NCI-H2227 (cell line): ENCODE results near the gene TRIO.
"Not testable (repeated sequence)": the region's sequence is repeated elsewhere in the genome, so short reads cannot be mapped to it uniquely, and the experiment has no call there.

Source experiments
- DNase-seq: peaks from one replicate; lab custom pipeline; 2025; ENCODE audit not compliant: unreplicated experiment; lab: John Stamatoyannopoulos, UW

TRIO gene

DNA sequence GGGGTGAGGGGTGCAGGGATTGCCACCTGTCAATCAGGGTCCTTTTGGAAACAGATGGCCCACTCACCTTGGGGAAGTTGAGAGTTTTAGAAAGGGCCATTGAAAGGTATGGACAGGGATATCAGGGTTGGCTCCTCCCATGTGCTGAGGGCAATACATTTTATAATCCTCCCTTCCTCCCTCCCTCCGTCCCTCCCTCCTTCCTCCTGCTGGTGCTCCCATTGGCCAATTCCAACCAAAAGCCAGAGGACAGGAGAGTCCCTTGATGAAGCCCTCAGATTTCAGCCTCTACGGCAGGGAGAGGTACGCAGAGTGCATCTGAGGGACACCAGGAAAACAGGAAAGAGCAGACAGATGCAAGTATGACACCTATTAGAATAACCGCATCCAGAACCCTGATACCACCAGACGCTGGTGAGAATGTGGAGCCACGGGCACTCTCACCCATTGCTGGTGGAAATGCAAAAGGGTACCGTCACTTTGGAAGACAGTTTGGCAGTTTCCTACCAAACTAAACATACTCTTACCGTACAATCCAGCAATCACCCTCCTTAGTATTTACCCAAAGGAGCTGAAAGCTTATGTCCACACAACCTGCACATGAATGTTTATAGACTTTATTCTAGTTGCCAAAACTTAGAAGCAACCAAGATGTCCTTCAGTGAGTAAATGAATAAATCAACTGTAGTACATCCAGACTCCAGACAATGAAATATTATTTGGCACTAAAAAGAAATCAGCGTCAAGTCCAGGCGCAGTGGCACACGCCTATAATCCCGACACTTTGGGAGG lies 380.3 kb downstream of the TRIO start:
- no peak for DNase-seq

- DNase-seq: no peak
These were observed 382.3 kb downstream of the TRIO start for GRCh38 chr5:14525397-14525796.

- DNase-seq: no peak
These were observed 383.4 kb downstream of the TRIO start for GRCh38 chr5:14526493-14526892.

- no peak for DNase-seq
These were observed 385.0 kb downstream of the TRIO start for GRCh38 chr5:14528115-14528514.

DNA sequence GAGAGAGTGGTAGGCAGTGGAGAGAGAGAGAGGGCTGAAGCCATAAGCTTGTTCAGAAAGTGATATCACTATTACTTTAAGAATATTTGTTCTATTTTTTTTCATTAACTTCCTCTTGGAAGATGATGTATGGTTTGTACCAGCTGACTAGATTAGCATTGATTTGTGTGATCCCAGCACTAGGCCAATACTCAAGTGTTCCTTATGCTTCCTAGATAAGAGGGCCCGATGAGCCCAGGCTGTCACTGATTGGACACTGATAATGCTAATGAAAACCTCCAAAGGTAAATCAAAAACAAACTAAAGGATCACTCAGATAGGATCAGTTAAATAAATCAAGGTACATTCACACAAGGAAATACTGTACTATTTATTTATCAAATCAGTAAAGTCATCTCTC lies 385.8 kb downstream of the TRIO start:
- no peak for DNase-seq

GRCh38 chr5:14531668-14532067 lies 388.5 kb downstream of the TRIO start:
- peak; percentile 5 for DNase-seq

- no peak for DNase-seq
These were observed 389.0 kb downstream of the TRIO start for GRCh38 chr5:14532180-14532579.

DNA sequence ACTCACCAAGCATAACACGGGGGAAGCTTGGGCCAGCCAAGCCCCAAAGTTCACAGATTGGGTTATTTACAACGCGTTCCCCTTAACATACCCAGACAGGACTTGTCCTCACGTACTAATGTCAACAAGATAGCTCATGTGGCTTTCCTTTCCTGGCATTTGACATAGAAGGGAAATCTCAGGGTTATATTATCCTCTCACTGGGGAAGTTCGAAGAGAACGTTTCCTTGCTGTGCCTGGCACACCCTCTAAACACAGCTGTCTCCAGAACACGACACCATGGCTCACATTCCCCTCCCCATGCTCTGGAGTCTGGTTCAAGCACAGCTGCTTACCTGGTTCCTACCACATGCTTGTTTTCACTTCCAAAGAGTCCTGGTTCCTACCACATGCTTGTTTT lies 391.6 kb downstream of the TRIO start:
- no peak for DNase-seq

GRCh38 chr5:14545308-14545707 lies 402.2 kb downstream of the TRIO start:
- DNase-seq: no peak

- DNase-seq: no peak
These were observed 402.7 kb downstream of the TRIO start for GRCh38 chr5:14545862-14546261.

DNA sequence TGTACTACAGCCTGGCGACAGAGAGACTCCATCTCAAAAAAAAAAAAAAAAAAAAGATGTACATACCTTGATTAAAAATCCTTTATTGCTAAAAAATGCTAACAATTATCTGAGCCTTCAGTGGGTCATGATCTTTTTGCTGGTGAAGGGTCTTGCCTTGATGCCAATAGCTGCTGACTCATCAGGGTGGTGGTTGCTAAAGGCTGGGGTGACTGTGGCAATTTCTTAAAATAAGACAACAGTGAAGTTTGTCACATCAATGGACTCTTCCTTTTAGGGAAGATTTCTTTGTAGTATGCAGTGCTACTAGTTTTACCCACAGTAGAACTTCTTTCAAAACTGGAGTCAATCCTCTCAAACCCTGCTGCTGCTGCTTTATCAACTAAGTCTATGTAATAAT lies 404.5 kb downstream of the TRIO start:
- DNase-seq: no peak

DNA sequence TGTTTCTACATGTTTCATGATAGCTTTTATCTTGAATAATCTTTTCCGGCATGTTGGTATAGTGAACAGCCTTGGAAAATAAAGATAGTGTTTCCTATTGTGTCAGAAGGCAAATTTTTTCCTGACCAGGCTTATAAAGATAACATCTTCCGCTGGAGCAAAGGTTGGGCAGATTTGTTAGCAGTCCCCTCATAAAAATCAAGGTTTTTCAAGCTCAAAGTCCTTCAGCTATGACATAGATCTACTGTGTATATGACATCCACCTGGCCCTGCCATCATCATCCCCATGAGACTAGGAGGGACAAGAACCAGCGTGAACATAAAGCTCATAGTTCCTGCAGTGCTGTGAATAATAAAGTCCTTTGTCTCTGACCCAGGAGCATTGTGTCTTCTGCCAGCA lies 408.1 kb downstream of the TRIO start:
- no peak for DNase-seq

DNA sequence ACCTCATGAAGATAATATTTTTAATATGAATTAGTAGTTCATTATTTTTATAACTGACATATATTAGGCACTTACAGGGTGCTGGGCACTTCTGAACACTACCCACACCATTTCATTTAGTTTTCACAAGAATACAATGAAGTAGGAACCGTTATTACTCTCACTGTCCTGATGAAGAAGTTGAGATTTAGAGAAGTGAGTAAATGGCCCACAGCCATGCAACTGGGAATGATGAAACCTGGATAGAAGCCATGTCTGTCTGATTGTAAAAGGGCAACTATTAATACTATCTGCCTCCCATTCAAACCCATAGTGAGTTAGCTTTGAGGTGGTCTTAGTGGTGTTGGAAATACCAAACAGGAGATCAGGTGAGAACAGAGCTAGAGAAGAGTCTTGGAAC lies 408.9 kb downstream of the TRIO start:
- no peak for DNase-seq

- not testable (repeated sequence) for DNase-seq
These were observed 411.1 kb downstream of the TRIO start for GRCh38 chr5:14554288-14554687.

DNA sequence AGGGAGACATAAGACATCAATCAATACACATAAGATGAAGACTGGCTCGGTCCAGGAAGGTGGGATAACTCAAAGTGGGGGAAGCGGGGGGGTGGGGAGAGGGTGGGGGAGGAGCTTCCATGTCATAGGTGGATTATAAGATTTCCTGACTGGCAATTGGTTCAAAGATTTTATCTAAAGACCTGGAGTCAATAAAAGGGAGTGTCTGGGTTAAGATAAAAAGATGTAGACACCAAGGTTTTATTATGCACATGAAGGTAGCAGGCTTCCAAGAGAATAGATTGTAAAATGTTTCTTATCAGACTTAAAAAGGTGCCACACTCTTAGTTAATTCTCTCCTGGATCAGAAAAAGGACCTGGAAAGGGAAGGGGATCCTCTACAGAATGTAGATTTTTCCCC lies 412.9 kb downstream of the TRIO start:
- no peak for DNase-seq

- DNase-seq: peak; percentile 42
These were observed 414.1 kb downstream of the TRIO start for GRCh38 chr5:14557203-14557770.

DNA sequence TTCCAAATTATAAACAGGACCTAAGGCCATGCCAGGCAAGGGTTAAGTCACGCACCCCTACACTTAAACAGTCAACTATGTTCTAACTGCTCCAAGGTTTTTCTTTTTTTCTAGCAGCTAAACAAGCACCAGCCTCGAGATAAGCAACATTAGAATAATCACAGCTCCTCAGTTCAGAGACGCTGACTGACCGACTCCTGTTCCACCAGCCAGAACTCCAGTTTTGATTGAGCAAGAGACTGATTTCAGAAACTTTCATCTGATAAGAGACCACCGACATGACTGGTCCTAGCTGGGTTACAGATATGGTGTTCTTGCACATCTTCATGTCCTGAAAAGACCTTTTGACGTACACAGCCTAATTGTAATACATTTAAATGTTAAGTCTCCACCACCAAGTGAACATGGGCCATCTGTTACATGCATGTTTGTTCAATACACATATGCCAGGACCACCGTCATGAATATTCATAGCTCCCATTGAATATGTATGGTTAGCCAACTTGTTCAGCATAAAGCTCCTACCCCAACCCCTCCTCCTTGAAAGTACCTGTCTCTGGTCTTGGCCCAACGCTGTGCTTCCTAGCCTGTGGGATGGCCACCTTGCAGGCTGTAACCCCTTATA lies 414.8 kb downstream of the TRIO start:
- DNase-seq: no peak
